Fibroblast of peridontal ligament (primary cell): Measurements from ENCODE around the gene ALDH1B1.

Experiments
- DNase-seq: peaks from one replicate; pipeline ENCODE4 v3.0.0-alpha.2; 2010; ENCODE audit errors: extremely low read depth

ALDH1B1 gene

GRCh38 chr9:38439916-38440301 lies 47.4 kb downstream of the ALDH1B1 start:
- DNase-seq, result no peak

DNA sequence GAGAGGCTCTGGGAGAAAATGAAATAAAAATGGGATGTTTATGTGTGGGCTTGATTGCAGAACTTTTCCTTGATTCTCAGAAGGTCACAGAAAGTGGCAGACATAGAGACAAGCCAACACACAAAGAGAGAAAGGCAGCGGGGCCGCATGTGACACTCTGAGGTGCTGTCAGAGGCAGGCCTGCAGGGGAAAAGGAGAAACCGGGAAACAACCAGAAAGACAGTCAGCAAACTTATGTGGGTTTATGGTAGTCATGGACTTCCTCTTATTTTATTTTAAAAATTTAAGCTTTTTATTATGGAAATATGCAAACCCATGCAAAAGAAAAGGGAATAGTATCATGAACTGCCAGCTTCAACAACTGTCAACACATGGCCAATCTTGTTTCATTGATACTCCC lies 48.0 kb downstream of the ALDH1B1 start:
- DNase-seq, result no peak

- DNase-seq, result no peak
Observed at GRCh38 chr9:38441347-38442085, 49.0 kb downstream of the ALDH1B1 start.

DNA sequence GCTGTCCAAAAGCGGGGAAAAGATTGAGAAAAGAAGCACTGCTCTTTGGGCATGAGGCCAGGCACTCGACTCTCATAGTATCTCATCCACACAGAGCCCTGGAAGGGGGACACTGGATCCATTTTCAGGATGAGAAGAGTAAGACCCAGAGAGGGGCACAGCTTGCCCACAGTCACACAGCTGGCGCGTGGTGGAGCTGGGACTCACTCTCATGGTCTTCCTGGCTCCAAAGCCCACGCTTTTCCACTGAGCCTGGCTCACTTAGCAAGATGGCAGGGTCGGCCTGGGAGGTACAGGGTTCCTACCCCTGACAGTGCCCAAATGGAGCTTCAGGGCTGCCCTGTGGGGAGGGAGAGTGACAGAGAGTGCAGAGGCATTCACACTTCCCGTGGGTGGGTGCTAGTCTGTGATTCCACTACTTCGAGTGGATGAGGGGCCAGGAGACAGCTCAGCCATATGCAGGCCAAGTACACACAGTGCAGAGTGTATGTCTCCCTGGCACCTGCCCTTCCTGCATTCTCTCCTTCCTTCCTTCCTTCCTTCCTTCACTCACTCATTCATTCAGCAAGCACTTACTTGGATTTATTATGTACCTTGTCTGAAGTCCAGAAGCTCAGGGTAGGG lies 50.1 kb downstream of the ALDH1B1 start:
- no peak for DNase-seq

GRCh38 chr9:38443181-38443580 lies 50.7 kb downstream of the ALDH1B1 start:
- DNase-seq, result no peak

- DNase-seq, result no peak
Observed at GRCh38 chr9:38443597-38443996, 51.1 kb downstream of the ALDH1B1 start.

GRCh38 chr9:38445154-38446043 lies 52.9 kb downstream of the ALDH1B1 start:
- DNase-seq, result no peak

DNA sequence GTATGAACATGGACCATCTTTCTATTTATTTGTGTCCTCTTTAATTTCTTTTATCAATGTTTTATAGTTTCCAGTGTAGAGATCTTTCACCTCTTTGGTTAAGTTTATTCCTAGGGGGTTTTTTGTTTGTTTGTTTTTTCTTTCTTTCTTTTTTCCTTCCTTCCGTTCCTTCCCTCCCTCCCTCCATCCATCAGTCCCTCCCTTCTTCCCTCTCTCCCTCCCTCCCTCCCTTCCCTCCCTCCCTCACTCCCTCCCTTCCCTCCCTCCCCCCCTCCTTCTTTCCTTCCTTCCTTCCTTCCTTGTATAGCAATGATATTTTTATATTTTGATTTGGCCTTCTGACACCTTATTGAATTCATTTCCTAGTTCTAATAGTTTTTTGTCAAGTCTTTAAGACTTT lies 55.2 kb downstream of the ALDH1B1 start:
- no peak for DNase-seq
